Amniotic stem cell (primary cell): Measurements from ENCODE around the gene KLHDC3.
"Not testable (repeated sequence)": the region's sequence is repeated elsewhere in the genome, so short reads cannot be mapped to it uniquely, and the experiment has no call there.

Experiments
- DNase-seq: peaks from one replicate; lab custom pipeline; 2025; lab: John Stamatoyannopoulos, UW

Gene KLHDC3

DNA sequence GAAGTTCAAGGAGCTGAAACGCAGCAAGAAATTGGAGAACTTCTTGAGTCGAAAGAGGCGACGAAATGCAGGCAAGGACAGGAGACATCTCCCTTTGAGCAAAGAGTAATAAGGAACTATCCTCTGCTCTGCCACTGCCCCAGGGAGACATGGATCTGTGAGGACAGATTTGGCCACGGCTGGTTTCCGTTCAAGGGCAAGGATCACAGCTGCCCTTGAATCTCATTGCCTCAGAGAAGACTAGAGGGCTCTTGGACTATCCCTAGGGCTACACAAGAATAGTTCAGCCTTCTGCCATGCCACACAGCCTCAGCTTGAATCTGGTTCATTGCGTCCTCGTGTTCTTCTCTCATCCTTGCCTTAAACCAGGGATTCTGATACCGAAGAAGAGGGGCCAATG is 15.1 kb downstream of the KLHDC3 start:
- no peak for DNase-seq

DNA sequence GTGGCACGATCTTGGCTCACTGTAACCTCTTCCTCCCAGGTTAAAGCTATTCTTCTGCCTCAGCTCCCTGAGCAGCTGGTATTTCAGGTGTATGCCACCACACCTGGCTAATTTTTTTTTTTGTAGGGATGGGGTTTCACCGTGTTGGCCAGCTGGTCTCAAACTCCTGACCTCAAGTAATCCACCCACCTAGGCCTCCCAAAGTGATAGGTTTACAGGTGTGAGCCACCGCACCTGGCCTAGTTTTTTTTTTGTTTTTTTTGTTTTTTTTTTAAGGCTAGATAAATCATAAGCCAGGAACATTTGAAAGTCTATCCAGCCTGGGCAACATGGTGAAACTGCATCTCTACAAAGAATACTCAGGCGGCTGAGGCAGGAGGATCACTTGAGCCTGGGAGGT is 18.3 kb downstream of the KLHDC3 start:
- no peak for DNase-seq

GRCh38 chr6:43033496-43034189 is 19.6 kb downstream of the KLHDC3 start:
- no peak for DNase-seq

DNA sequence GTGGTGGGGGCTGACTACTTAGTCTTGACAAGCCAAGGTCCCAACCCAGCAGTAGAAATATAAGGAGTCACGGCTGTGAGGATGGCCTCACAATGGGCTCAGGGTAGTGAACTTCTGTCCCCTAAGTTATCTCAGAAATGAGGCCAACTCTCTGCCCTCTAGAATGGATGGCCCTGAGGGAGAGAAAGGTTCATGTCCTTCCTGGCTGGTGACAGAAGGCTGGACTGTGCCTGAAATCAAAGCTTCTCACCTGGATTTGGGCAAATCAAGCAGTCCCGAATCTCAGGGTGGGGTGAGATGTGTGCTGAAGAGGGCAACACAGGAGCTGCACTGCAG is 20.1 kb downstream of the KLHDC3 start:
- no peak for DNase-seq

DNA sequence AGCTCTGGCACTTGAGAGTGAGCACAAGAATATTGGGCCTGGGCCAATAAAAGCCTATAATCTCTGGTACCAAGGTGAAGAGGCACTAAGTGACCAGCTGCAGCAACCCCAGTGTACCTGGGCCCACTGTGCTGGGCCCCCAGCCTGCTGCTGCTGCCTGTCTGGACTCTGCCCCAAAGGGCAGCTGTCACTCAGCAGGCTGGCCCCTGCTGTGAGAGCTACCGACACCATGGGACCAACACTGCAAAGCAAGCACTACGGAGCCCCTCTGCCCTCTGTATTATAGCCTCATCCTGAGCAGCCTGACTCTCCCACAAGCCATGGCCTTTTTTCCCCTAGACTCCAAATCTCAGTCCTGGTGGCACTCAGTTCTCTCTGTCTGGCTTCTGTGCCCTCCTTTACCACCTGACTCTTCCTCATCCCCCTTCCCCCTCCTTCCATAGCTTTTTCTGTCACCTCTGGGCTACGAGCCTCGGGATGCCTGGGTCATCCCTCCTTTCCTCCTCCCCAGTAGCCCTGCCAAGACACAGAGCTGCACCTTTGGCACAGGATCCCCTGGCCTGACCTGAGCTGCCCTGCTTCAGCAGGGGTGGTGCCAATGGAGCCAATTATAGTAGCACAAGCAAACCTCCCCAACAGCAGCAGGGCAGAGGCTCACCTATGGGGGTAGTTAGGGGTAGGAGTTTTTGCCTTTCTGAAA is 21.6 kb downstream of the KLHDC3 start:
- no peak for DNase-seq

DNA sequence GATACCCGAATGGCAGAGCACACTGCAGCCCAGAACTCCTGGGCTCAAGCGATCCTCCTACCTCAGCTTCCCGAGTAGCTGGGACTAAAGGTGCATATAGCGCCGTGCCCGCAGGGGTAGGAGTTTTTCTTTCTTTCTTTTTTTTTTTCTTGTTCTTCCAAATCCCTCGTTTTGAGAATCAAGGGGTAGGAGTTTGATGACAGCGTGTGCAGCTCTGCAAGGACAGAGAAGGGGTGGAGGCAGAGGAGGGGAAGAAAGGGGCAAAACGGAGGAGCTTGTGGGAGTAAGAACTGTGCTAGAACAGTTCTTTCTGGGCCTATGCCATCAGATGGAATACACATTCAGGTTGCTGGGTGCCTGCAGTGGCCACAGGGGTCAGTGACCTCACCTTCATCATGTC is 22.7 kb downstream of the KLHDC3 start:
- DNase-seq = no peak

GRCh38 chr6:43037197-43037596 is 23.1 kb downstream of the KLHDC3 start:
- DNase-seq = no peak

DNA sequence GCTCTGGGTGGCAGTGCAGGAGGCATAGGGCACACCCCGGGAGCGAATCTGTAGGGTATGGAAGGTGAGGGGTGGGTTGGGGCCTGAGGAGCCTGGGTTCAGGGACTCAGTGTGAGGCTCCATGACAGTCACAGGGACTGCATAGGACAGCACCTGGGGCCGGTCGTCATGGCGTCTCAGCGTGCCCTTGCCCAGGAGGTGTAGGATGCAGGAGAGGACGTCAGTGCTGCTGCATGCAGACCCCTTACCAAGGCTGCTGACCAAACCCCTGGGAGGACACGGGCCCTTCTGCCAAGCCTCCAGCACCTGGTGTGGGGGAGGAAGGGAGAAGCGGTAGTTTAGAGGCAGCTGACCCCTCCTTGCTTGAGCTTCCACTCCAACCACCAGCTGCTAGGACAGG is 23.7 kb downstream of the KLHDC3 start:
- no peak for DNase-seq

DNA sequence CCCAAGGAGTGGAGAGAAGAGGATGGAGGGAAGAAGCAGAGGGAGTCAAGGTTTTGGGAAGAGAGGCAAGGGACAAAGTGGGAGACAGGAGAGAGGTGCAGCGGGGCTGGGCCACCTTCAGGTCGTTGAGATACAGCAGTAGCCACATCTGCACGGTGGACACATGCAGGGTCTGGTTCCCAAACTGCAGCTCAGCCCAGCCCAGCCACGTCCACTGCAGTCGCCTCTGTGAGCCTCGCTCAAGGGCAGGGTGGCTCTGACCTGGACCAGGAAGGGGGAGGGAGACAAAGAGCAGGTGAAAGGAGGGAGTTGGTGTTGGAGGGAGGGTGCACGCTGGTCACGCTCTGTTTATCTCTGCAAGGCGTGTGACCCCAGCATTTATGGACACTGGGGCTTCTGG is 24.7 kb downstream of the KLHDC3 start:
- no peak for DNase-seq

- no peak for DNase-seq
Observed at GRCh38 chr6:43040542-43041257, 26.7 kb downstream of the KLHDC3 start.

GRCh38 chr6:43041475-43041874 is 27.4 kb downstream of the KLHDC3 start:
- not testable (repeated sequence) for DNase-seq

DNA sequence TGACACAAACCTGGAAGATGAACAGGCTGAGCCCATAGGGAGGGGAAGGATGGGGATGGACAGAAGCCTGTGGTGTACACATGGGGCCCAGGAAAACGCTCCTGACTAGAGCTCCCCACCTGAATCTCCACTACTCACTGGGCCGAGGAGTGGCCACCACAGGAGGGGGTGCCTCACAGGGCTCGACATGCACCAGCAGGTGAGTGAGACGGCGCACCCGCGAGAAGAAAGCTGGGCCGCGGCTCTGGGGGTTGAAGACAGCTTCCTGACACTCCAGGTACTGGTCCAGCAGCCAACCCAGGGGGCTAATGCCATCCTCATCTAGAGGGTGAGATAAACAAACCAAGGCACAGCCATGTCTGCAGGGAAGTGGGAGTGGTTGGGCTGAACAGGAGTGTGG is 29.3 kb downstream of the KLHDC3 start:
- DNase-seq = no peak

DNA sequence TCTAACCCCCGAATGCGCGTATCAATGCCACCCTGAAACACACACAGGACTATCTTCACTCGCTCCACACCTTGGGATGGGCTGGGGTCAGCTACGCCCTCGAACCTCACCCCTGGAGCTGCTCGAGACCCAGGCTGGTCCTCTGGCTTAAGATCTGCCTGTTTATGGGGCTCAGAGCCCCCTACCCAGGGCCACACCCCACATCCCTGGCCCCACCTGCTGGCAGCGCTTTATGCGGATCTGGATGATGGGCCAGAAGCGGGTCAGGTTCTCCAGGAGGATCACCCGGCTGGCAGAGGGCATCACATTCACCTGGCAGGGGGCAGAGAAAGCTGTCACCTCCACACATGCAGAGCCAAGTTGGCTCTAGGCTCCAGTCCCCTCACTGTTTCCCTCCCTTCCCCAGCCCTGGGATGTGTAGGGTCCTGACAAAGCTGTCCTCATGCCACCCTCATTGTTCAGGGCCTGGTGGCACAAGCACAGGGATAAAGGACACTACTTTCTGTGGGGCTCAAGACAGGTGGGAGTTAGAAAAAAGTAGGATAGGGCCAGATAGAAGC is 31.4 kb downstream of the KLHDC3 start:
- DNase-seq = no peak

GRCh38 chr6:43047998-43048397 is 33.9 kb downstream of the KLHDC3 start:
- DNase-seq = no peak

GRCh38 chr6:43050981-43051380 is 36.9 kb downstream of the KLHDC3 start:
- DNase-seq = no peak

GRCh38 chr6:43052225-43052841 is 38.3 kb downstream of the KLHDC3 start:
- no peak for DNase-seq

DNA sequence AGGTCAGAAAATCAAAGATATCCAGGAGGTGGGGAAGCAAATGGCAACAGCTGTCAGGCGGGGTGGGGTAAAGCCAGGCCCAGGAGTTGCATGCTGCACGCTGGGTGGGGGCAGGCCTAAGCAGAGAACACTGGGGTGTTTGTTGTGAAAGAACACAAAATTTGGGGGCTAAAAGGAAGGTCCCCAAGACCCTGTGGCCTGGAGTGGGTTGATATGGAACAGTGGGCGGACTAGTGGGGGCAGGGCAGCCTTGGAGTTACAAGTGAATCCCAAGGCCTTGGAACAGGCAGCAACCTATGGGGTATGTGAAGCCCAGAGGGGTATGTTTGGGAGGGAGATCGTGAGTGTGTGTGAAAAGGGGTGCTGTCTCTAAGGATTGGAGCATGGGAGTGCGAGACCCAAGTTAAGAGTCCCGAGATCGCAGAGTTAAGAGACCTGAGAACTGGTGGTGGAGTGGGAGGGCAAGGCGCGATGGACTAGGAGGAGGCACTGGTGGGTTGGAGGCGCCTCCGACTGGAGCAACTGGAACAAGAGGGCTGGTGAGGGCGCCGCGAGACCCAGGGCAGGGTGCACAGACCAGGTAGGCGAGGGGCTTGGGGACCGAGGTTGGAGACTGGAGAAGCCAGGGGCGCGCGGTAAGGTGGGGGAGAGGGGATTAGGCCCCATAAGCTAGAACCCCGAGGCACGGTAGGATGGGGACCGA is 38.9 kb downstream of the KLHDC3 start:
- no peak for DNase-seq

GRCh38 chr6:43053545-43054205 is 39.6 kb downstream of the KLHDC3 start, which contains the start of gene CUL7:
CUL7 (minus strand) TSS chr6:43053851; CDS start chr6:43052788, 1,063 bp downstream.
- peak; percentile 91 for DNase-seq

DNA sequence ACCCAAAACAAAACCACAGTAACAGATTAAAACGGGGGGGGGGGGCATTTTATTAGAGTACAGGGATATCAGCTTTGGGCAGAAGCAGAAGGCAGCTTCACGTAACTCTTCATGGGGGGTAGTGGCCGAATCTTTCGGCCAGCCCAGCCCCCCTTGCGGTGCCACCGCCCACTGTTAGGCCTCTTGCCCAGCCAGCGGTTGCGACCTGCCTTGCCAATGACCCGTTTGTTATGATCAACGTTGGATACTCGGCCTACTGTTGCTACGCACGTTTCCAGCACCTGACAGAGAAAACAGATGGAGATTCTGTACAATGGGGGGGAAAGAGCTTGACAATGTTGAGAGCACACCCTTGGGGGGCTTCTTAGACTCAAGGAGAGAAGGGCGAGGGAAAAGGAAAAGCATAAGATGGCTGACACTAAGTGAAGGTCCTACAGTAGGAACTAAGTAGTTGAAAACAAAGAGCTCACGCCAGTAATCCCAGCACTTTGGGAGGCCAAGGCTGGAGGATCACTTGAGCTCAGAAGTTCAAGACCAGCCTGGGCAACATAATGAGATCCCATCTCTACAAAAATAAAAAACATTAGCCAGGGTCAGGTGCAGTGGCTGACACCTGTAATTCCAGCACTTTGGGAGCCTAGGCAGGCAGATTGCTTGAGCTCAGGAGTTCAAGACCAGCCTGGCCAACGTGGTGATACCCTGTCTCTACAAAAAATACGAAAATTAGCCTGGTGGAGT is 40.3 kb downstream of the KLHDC3 start:
- DNase-seq = no peak

GRCh38 chr6:43055966-43056365 is 41.9 kb downstream of the KLHDC3 start:
- no peak for DNase-seq

DNA sequence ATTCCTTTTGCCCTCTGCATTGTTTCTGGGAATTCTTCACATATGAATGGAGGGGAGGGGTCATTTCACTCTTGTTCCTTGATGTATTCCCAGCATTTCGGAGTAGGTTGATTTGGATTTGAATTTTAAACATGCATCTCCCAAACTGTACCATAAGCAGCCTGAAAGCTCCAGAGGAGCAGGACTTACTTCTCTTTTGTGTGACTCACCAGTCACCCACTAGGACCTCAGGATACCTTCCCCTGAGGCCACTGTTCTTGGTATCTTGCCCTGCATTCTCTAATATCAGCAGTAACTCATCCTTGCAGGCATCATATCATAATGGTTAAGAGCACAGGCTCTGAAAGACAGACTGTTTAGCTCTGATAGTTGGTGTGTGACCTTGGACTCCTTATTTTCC is 44.5 kb downstream of the KLHDC3 start:
- DNase-seq = no peak
